Anterior cingulate cortex (tissue), 58 donors: ENCODE results near the gene SLC5A4.
"Not testable (repeated sequence)": the region's sequence is repeated elsewhere in the genome, so short reads cannot be mapped to it uniquely, and the experiment has no call there.

Experiments used
- DNase-seq, 58 donors: peaks; one replicate each; lab custom pipeline; 2025; lab: John Stamatoyannopoulos, UW

The SLC5A4 gene

DNA sequence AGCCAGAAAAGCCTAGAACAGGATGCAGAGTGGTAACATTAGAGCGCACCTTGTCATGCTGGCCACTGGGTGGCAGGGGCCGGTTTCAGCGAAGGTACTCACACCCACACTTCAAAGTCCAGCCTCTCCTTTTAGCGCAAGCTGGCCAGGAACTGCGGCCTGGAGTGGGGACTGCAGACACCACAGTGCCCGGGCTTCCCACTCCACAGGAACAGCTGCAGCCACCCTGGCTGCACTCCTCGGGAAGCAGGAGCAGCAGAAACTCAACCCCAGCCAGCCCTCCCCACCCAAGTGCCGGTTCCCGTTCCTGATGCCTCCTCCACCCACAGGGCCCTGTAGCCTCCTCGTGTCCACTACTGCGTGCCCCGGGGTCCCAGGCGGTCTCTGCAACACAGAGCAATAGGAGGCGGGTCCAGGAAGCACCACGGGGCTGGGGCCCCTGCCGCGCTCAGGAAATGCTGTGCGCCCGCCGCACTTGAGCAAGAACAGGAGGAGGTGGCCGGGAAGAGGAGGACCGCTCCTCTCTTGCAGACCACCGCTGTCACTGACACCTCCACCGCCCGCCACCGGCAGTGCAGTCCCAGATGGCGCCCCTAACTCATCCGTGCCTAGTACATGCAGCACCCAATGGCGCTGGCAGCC lies 52.5 kb downstream of the SLC5A4 start:
- peak in 18 of 58 donors; percentile 8 to 35 (median 20) for DNase-seq

DNA sequence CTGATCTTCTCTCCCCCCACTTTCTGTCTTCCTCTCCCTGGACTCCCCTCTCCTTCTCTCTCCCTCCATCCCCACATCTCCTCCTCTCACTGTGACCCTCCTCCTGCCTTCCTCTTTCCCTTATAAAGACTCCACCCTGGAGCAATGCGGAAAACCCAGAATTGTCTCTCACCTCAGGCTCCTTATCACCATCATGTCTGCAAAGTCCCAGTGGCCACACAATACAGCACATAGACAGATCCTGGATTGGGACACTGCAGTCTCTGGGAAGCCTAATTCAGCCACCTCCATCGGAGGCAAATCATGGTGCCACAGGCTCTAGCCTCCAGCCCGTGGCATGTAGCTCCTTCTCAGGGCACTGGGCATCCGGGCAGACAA lies 53.0 kb downstream of the SLC5A4 start:
- no peak for DNase-seq

DNA sequence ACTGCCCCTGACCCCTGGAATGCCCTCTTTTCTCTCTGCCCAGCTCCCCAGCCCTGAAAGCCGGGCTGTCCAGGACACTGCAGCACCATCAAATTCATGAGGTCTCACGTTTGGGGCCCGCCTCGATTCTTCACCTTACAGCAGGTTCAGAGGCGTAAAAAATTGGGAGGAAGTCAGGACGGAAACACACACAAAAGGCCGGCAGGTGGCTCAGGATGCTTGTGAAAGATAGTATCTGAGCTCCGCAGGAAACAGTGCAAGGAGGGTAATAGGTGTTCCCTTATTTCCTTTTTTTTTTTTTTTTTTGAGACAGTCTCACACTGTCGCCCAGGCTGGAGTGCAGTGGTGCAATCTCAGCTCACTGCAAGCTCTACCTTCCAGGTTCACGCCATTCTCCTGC lies 54.4 kb downstream of the SLC5A4 start:
- no peak for DNase-seq

DNA sequence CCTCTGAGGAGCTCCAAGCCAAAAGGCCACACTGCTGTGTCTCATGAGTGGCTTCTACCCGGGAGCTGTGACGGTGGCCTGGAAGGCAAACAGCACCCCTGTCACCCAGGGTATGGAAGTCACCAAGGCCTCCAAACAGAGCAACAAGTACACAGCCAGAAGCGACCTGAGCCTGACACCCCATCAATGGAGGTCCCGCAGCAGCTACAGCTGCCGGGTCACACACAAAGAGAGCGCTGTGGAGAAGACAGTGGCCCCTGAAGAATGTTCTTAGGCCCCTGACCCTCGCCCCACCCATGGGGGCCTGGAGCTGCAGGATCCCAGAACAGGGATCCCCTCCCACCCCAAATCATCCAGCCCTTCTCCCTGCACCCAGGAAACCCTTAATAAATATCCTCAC lies 55.2 kb downstream of the SLC5A4 start:
- no peak for DNase-seq

DNA sequence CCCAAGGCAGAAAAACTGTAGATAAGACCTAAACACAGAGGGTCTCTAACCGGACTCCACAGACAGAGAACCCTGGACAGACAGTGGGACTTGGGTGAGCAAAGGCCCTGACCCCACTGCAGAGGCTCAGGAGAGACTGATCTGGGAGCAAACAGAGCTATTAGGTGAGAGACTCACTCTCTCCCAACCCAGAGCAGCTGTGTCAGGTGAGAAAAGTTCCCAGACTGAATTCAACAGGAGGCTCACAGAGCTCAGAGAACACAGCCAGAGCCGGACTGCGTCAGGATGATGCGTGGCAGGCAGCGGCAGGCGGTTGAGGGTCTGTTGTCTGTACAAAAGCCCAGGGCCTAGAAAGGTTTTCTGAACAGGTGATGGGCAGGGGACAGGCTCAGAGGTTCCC lies 55.8 kb downstream of the SLC5A4 start:
- DNase-seq = no peak

DNA sequence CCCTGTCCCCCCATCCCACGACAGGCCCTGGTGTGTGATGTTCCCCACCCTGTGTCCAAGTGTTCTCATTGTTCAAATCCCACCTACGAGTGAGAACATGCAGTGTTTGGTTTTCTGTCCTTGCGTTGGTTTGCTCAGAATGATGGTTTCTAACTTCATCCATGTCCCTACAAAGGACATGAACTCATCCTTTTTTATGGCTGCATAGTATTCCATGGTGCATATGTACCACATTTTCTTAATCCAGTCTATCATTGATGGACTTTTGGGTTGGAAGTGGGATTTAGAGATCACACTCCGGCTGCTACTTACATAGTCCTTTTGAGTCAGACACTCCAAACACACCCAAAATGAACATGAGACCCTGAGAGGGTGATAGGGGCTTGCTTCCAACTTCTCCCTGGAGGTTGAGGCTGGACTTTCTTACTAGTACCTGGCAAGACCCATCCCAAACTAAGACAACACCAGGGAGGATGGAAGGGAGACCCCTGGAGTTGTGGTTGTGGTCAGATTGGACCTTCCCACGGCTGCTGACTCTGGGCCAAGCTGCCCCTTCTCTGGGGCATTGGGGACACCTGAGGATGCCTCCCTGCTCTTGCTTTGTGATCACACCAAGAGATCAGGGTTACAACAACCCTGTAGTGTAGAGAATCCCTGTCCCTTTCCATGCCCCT lies 57.5 kb downstream of the SLC5A4 start:
- not testable (repeated sequence) for DNase-seq

DNA sequence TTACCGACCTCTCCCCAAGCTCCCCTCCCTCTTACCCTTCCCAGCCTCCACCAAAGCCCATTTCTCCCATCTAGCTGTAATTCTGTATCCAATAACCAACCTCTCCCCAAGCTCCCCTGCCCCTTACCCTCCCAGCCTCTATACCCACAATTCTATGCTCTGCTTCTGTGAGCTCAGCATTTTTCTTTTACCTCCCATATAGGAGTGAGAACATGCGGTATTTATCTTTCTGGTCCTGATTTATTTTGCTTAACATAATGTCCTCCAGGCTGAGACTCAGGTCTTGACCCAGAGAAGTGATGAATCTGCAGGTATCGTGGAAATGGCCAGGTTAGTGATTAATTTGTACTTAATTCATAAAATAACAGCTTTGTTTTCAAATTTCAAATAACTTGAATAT lies 59.2 kb downstream of the SLC5A4 start:
- DNase-seq = not testable (repeated sequence)

DNA sequence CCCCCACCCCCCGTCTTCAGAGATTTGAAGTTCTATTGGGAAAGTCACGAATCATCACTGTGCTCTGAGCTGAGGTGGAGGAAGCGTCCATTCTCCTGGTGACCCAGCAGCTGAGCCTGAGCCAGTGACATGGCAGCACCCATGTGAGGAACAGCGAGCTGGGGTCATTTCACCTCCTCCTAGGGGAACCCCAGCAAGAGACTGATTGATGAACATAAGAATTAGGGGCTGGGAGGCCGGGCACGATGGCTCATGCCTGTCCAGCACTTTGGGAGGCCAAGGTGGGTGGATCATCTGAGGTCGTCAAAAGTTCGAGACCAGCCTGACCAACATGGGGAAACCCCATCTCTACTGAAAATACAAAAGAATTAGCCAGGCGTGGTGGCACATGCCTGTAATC lies 61.8 kb downstream of the SLC5A4 start:
- not testable (repeated sequence) for DNase-seq

DNA sequence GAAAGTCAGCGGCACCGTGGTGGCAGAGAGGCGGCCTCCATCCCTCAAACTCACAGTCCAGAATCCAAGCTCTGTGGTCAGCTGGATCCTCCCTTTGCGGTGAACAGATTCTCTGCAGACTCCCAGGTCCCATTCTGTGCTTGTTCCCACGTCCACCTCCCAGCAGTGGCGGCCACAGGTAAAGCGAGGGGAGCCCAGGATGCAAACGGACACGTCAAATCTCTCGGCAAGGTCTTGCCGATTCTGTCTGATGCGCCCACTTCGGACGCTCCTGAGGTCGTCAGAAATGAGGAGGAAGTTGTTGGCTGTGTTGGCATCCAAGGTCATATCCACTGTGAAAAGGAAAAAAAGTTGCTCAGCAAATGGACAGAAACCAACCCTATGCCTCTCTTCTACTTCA lies 64.1 kb downstream of the SLC5A4 start:
- not testable (repeated sequence) for DNase-seq

DNA sequence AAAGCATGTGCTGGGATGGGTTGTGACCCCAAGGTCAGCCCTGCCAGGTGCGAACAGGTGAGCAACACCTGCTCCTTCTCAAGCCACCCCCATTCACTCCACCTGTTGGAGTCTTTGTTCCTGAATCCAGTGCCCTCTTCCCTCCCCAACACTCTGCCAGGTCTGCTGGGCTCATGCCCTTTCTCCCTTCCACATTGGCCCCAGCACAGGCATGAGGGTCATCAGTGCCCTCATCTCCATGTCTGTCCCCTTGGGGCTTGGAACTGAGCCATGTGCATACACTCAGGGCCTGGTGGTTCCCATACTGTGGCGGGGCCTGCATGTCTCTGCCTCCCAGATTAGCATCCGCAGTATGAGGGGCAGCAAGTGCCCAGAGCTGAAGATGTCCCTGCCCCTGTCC lies 69.3 kb downstream of the SLC5A4 start:
- DNase-seq = no peak

DNA sequence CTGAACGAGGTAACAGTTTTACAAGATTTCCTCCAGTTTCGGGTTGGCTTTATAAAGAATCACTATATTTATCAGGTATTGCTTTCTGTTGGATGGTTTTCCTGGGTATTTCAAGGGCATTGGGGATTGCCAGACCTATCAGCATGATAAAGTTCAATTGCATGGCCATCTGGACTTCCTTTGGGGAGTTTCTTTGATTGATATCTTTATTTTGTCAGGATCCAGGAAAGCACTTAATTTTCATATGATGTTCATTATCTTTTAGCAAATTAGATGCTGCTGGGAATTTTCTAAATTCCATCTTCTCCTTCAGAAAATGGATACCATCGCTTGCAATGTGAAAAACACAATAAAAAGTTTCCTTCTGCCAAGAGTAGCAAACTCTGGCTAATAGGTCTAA lies 71.5 kb downstream of the SLC5A4 start:
- DNase-seq = no peak

DNA sequence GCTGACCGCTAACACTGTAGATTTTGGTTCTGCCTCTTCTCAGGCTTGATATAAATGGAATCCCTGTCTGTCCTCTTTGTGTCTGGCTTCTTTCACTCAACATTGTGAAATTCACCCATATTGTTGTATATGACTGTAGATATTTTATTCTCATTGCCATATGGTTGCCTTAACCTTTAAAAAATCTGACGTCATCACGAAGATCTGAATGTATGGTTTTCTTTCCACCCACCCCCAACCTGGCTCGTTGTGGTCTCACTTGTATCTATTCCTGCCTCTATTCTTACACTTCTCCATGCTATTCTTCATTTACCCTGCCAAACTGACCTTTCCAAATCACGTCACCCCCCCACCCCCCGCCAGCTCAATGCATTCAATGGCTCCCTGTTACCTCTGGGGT lies 74.1 kb downstream of the SLC5A4 start:
- DNase-seq = no peak

DNA sequence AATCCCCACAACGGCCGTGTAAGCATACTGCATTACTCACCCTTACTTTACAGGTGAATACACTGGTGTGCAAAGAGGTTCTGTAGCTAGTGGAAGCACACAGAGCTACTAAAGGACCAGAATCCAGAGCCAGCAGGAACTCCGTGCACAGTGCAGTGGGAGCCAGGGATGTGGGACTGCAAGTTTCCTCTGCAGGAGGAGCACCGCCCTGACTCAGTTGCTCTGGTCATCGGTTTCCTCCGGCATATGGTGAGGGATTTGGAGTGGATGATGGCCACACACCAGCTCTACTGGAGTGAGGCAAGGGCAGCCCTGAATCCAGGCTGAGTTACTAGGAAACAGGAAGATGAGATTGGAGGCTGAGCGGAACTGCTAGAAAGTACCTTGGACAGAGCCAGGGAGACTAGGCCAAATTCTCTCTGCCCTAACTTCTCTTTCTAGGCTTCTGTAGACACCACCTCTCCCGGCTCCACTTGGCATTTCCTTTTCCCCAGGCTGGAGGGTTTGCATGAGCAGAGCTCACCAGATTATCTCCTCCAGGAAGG lies 77.9 kb downstream of the SLC5A4 start:
- no peak for DNase-seq

DNA sequence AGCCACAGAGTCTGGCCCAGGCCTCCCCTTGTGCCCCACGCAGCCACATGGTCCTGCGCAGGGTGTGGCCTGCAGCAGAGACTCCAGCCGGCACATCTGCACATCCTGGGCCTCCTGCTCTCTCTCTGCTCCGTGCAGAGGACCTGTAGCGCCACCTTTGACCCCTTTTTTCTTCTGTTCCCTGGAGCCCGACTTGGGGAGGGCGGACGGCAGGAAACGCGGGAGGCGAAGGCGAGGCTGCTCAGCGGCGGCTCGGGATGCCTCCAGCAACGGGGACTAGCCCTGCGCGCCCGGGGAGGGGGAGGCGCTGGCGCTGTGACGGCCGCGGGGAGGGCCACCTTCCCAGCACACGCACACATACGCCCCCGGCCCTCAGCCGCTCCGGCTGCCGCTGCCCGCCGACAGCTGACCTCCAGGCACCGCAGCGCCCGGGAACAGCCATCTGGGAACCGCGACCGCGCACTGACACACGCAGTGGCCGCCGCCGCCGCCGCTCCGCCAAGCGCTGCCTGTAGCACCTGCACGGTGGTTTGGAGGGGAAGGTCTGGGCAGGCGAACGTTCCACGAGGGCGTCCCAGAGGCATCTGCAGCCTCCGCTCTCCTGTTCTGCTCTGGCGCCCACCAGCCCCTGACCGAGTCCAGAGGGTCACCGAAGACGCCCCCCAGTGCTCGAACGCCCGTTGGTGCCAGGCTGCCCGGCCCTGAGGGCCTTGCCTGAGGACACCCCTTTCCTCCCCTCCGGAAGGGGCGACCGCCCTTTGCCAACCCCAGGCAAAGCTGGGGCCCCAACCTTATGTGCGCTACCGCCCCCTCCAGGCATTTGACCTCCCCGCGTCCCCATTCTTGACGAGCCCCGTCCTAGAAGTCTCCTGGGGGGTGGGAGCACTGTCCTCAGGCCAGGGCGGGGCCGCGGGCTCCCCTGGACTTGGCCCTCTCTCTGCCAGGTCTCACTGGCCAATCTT lies 79.2 kb downstream of the SLC5A4 start:
- DNase-seq = peak in 4 of 58 donors; percentile 4 to 21 (median 10)

DNA sequence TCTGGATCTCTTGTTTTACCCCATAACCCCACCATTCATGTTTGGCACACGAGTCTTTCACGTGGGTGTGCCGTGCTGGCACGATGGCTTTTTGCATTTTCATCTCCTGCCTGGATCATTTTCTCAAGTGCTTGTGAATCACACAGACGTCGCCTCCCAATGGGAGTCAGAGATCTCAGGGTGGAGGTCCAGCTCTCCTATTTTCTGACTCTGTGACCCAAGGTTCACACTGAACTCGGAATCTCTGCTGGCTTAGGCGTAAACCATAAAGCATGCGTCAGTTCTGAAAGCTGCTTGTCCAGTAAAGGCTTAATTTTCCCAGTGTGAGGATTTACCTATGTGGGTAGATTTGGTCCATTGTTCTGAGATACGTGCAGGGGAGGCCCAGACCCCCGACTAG lies 80.0 kb downstream of the SLC5A4 start:
- DNase-seq = no peak
